MM.1S (cell line): ENCODE measurements around the gene CHST15.

ENCODE experiments used
- DNase-seq: peaks from one replicate; pipeline ENCODE4 v3.0.0-alpha.2; 2015
- H2AFZ ChIP-seq: fragments of 300-600 bp; sonication (generic); 2 replicates; pipeline ENCODE4 v1.6.0; 2016; ENCODE audit warnings: antibody characterized with exemption, low read length
- H3F3A ChIP-seq: fragments of 300-600 bp; sonication (generic); 2 replicates; pipeline ENCODE4 v1.6.1; 2016; ENCODE audit warnings: mild to moderate bottlenecking, antibody characterized with exemption, low read length, moderate library complexity, mixed read lengths; ENCODE audit not compliant: insufficient read depth
- H3K27ac ChIP-seq: fragments of 300-600 bp; sonication (generic); 2 replicates; pipeline ENCODE4 v1.5.1; 2016; ENCODE audit warnings: mild to moderate bottlenecking, low read length
- H3K27me3 ChIP-seq: fragments of 300-600 bp; sonication (generic); replicated peaks from 2 replicates; pipeline ENCODE4 v1.6.0; 2016; ENCODE audit warnings: low read length; ENCODE audit not compliant: insufficient read depth
- H3K36me3 ChIP-seq: fragments of 300-600 bp; sonication (generic); replicated peaks from 2 replicates; pipeline ENCODE4 v1.6.1; 2016; ENCODE audit warnings: mild to moderate bottlenecking, low read length, mixed read lengths; ENCODE audit not compliant: insufficient read depth
- H3K4me1 ChIP-seq: fragments of 300-600 bp; sonication (generic); 2 replicates; pipeline ENCODE4 v1.6.1; 2016; ENCODE audit warnings: low read length, mixed read lengths
- H3K4me2 ChIP-seq: fragments of 300-600 bp; sonication (generic); 2 replicates; pipeline ENCODE4 v1.6.0; 2016; ENCODE audit warnings: low read depth, low read length
- H3K4me3 ChIP-seq: fragments of 300-600 bp; sonication (generic); 2 replicates; pipeline ENCODE4 v1.5.1; 2016; ENCODE audit warnings: low read length, mixed read lengths
- H3K79me2 ChIP-seq: fragments of 300-600 bp; sonication (generic); 2 replicates; pipeline ENCODE4 v1.6.1; 2016; ENCODE audit warnings: mixed run types, low read length, mixed read lengths
- H3K9ac ChIP-seq: fragments of 300-600 bp; sonication (generic); 2 replicates; pipeline ENCODE4 v1.6.1; 2016; ENCODE audit warnings: low read length, mixed read lengths
- H3K9me2 ChIP-seq: fragments of 300-600 bp; sonication (generic); replicated peaks from 2 replicates; pipeline ENCODE4 v1.6.1; 2016; ENCODE audit warnings: mild to moderate bottlenecking, low read length, mixed read lengths; ENCODE audit not compliant: insufficient read depth
- H3K9me3 ChIP-seq: fragments of 300-600 bp; sonication (generic); replicated peaks from 2 replicates; pipeline ENCODE4 v1.6.1; 2016; ENCODE audit warnings: mild to moderate bottlenecking, low read length, mixed read lengths; ENCODE audit not compliant: insufficient read depth
- H4K20me1 ChIP-seq: fragments of 300-600 bp; sonication (generic); 2 replicates; pipeline ENCODE4 v1.6.1; 2016; ENCODE audit warnings: mild to moderate bottlenecking, low read length, moderate library complexity, mixed read lengths; ENCODE audit not compliant: insufficient read depth
- EZH2 ChIP-seq: fragments of 300-600 bp; sonication (generic); optimal IDR thresholded peaks from 2 replicates; pipeline ENCODE3; 2017; ENCODE audit warnings: low read depth, mild to moderate bottlenecking, antibody characterized with exemption, low read length, mixed read lengths
- EZH2phosphoT487 ChIP-seq: fragments of 300-600 bp; sonication (generic); IDR thresholded peaks from 2 replicates; pipeline ENCODE4 v1.6.1; 2018; ENCODE audit warnings: antibody characterized with exemption, low read length
- TF ChIP-seq, protein P1 (sequence below): fragments of 300-600 bp; sonication (generic); IDR thresholded peaks from 2 replicates; pipeline ENCODE4 v1.5.1; 2016; ENCODE audit warnings: antibody characterized with exemption, low read length, mixed read lengths

The CHST15 gene

DNA sequence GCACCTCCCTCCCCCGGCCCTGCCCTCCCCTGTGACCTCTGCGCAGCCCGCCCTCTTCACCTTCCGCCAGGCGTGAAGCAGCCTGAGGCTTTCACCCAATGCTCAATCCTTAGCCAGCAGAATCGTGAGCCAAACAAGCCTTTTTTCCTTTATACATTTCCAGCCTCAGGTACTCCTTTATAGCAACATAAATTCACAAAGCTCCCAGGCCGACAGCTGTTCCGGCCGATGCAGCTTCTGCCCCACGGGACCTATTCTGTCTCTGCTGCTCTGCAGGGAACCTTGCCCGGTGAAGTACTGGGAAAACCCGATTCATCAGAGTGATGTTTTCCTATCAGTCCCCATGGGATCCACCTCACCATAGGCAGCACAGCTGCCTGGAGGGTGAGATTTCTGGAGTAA is 87.4 kb downstream of the CHST15 start:
- peaks cover 4% of the 10 kb centered on the region; the same call in 1 of the 2 replicates for H3F3A ChIP-seq
- no peaks in the 10 kb centered on the region for H3K9me2 ChIP-seq
- H3K27me3 ChIP-seq = no peaks in the 10 kb centered on the region
- H3K36me3 ChIP-seq = peaks cover 36% of the 10 kb centered on the region
- H3K4me1 ChIP-seq = peaks cover 8% of the 10 kb centered on the region; the same call in 1 of the 2 replicates
- no peak overlapping the region for H3K27ac ChIP-seq
- DNase-seq = no peak
- H3K4me3 ChIP-seq = no peak overlapping the region
- H4K20me1 ChIP-seq = peaks cover 41% of the 10 kb centered on the region
- H3K9me3 ChIP-seq = no peaks in the 10 kb centered on the region
- H2AFZ ChIP-seq = no peak overlapping the region
- H3K9ac ChIP-seq = no peak overlapping the region
- peaks cover 74% of the 10 kb centered on the region for H3K79me2 ChIP-seq
- H3K4me2 ChIP-seq = no peak overlapping the region
- TF ChIP-seq, protein P1, sequence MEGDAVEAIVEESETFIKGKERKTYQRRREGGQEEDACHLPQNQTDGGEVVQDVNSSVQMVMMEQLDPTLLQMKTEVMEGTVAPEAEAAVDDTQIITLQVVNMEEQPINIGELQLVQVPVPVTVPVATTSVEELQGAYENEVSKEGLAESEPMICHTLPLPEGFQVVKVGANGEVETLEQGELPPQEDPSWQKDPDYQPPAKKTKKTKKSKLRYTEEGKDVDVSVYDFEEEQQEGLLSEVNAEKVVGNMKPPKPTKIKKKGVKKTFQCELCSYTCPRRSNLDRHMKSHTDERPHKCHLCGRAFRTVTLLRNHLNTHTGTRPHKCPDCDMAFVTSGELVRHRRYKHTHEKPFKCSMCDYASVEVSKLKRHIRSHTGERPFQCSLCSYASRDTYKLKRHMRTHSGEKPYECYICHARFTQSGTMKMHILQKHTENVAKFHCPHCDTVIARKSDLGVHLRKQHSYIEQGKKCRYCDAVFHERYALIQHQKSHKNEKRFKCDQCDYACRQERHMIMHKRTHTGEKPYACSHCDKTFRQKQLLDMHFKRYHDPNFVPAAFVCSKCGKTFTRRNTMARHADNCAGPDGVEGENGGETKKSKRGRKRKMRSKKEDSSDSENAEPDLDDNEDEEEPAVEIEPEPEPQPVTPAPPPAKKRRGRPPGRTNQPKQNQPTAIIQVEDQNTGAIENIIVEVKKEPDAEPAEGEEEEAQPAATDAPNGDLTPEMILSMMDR = no peak
- no peak for TF ChIP-seq EZH2phosphoT487
- no peak for TF ChIP-seq EZH2

GRCh38 chr10:124005091-124005490 is 88.3 kb downstream of the CHST15 start:
- Histone ChIP-seq H3K9me2 (no peaks in the 10 kb centered on the region), H3K27me3 (no peaks in the 10 kb centered on the region), H3K9me3 (no peaks in the 10 kb centered on the region), H3K36me3 (peaks cover 36% of the 10 kb centered on the region), H3K4me3 (no peak overlapping the region), H3K4me1 (peaks cover 11% of the 10 kb centered on the region; the same call in 1 of the 2 replicates), H2AFZ (no peak overlapping the region), H3K79me2 (peaks cover 65% of the 10 kb centered on the region), H4K20me1 (peaks cover 40% of the 10 kb centered on the region), H3K4me2 (no peak overlapping the region), H3F3A (peaks cover 4% of the 10 kb centered on the region; the same call in 1 of the 2 replicates), H3K9ac (no peak overlapping the region), H3K27ac (no peak overlapping the region)
- TF ChIP-seq EZH2phosphoT487 (no peak), EZH2 (no peak)
- TF ChIP-seq, protein P1 = no peak
- DNase-seq = no peak

DNA sequence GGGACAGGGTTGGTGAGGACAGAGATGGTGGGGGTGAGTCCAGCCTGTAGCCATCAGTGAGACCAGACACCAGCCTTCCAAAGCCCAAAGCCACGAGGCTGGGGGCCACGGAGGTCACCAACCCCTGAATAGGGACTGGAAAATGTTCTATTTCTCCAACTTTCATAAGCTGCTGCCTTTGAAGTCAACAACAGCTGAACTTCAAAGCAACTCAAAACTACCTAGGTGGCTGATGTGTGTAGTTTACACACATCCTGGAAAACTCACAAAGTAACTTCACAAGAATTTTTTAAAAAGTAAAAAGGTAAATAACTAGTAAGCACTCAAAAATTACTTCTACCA is 88.8 kb downstream of the CHST15 start:
- TF ChIP-seq EZH2phosphoT487 = no peak
- TF ChIP-seq EZH2 = no peak
- TF ChIP-seq, protein P1 = no peak
- Histone ChIP-seq H3F3A (peaks cover 4% of the 10 kb centered on the region; the same call in 1 of the 2 replicates), H2AFZ (no peak overlapping the region), H3K9me3 (no peaks in the 10 kb centered on the region), H3K79me2 (peaks cover 60% of the 10 kb centered on the region), H3K27me3 (no peaks in the 10 kb centered on the region), H3K4me2 (no peak overlapping the region), H3K9ac (no peak overlapping the region), H3K9me2 (no peaks in the 10 kb centered on the region), H4K20me1 (peaks cover 39% of the 10 kb centered on the region), H3K36me3 (peaks cover 31% of the 10 kb centered on the region), H3K27ac (no peak overlapping the region), H3K4me3 (no peak overlapping the region), H3K4me1 (peaks cover 11% of the 10 kb centered on the region; the same call in 1 of the 2 replicates)
- DNase-seq = no peak
